Measurements from ENCODE around the gene CPNE8.
"Not testable (repeated sequence)": the region's sequence is repeated elsewhere in the genome, so short reads cannot be mapped to it uniquely, and the experiment has no call there.

The CPNE8 gene

GRCh38 chr12:38746744-38747143 is 158.6 kb downstream of the CPNE8 start:
- FAIRE-seq (no peak), DNase-seq (ENCODE audit: extremely low spot score, insufficient read length, low read depth) (no peak)

GRCh38 chr12:38745601-38746000 is 159.8 kb downstream of the CPNE8 start:
- no peak for DNase-seq (ENCODE audit: extremely low spot score, insufficient read length, low read depth)
- no peak for FAIRE-seq

GRCh38 chr12:38744041-38744440 is 161.3 kb downstream of the CPNE8 start:
- DNase-seq (ENCODE audit: extremely low spot score, insufficient read length, low read depth), result no peak
- FAIRE-seq, result no peak

GRCh38 chr12:38742496-38742895 is 162.9 kb downstream of the CPNE8 start:
- not testable (repeated sequence) for FAIRE-seq; DNase-seq (ENCODE audit: extremely low spot score, insufficient read length, low read depth)

- DNase-seq (ENCODE audit: extremely low spot score, insufficient read length, low read depth), result no peak
- no peak for FAIRE-seq
Observed at GRCh38 chr12:38736821-38737220, 168.6 kb downstream of the CPNE8 start.

- no peak for FAIRE-seq
- no peak for DNase-seq (ENCODE audit: extremely low spot score, insufficient read length, low read depth)
Observed at GRCh38 chr12:38732761-38733160, 172.6 kb downstream of the CPNE8 start.

GRCh38 chr12:38728894-38729293 is 176.5 kb downstream of the CPNE8 start:
- DNase-seq (ENCODE audit: extremely low spot score, insufficient read length, low read depth) (no peak), FAIRE-seq (no peak)

GRCh38 chr12:38721611-38722252 is 183.7 kb downstream of the CPNE8 start:
- FAIRE-seq (no peak), DNase-seq (ENCODE audit: extremely low spot score, insufficient read length, low read depth) (no peak)

GRCh38 chr12:38720661-38721060 is 184.7 kb downstream of the CPNE8 start:
- FAIRE-seq (no peak), DNase-seq (ENCODE audit: extremely low spot score, insufficient read length, low read depth) (no peak)

- FAIRE-seq (no peak), DNase-seq (ENCODE audit: extremely low spot score, insufficient read length, low read depth) (no peak)
Observed at GRCh38 chr12:38713294-38713693, 192.1 kb downstream of the CPNE8 start.

- DNase-seq (ENCODE audit: extremely low spot score, insufficient read length, low read depth) (no peak), FAIRE-seq (no peak)
Observed at GRCh38 chr12:38711054-38711453, 194.3 kb downstream of the CPNE8 start.

GRCh38 chr12:38708466-38708865 is 196.9 kb downstream of the CPNE8 start:
- no peak for DNase-seq (ENCODE audit: extremely low spot score, insufficient read length, low read depth)
- no peak for FAIRE-seq

- FAIRE-seq, result no peak
- no peak for DNase-seq (ENCODE audit: extremely low spot score, insufficient read length, low read depth)
Observed at GRCh38 chr12:38707648-38708047, 197.7 kb downstream of the CPNE8 start.

GRCh38 chr12:38697289-38697688 is 208.1 kb downstream of the CPNE8 start:
- FAIRE-seq, result no peak
- no peak for DNase-seq (ENCODE audit: extremely low spot score, insufficient read length, low read depth)

GRCh38 chr12:38695057-38695456 is 210.3 kb downstream of the CPNE8 start:
- no peak for FAIRE-seq
- no peak for DNase-seq (ENCODE audit: extremely low spot score, insufficient read length, low read depth)

- no peak for FAIRE-seq
- no peak for DNase-seq (ENCODE audit: extremely low spot score, insufficient read length, low read depth)
Observed at GRCh38 chr12:38691164-38691563, 214.2 kb downstream of the CPNE8 start.

- no peak for FAIRE-seq
- no peak for DNase-seq (ENCODE audit: extremely low spot score, insufficient read length, low read depth)
Observed at GRCh38 chr12:38690646-38691045, 214.7 kb downstream of the CPNE8 start.

- FAIRE-seq, result no peak
- no peak for DNase-seq (ENCODE audit: extremely low spot score, insufficient read length, low read depth)
Observed at GRCh38 chr12:38689704-38690103, 215.7 kb downstream of the CPNE8 start.

- no peak for FAIRE-seq
Observed at GRCh38 chr12:38689195-38689594, 216.2 kb downstream of the CPNE8 start.

GRCh38 chr12:38682521-38682920 is 222.9 kb downstream of the CPNE8 start:
- DNase-seq (ENCODE audit: extremely low spot score, insufficient read length, low read depth), result no peak
- no peak for FAIRE-seq

More at GRCh38 chr12:38689195-38689594, 216.2 kb downstream of the CPNE8 start:
- DNase-seq (ENCODE audit: extremely low spot score, insufficient read length, low read depth), result no peak

- DNase-seq (ENCODE audit: extremely low spot score, insufficient read length, low read depth) (no peak), FAIRE-seq (no peak)
Observed at GRCh38 chr12:38669530-38669929, 235.9 kb downstream of the CPNE8 start.

- DNase-seq (ENCODE audit: extremely low spot score, insufficient read length, low read depth) (no peak), FAIRE-seq (no peak)
Observed at GRCh38 chr12:38669081-38669480, 236.3 kb downstream of the CPNE8 start.
